GM18867 (cell line): ENCODE results near the gene FEV.
A peak's percentile ranks its signal among the peaks of the same experiment; 100 is the strongest.

Source experiments
- ATAC-seq: cut with Tn5 transposase; IDR thresholded peaks from one replicate; pipeline ENCODE4 v1.9.1; 2021; ENCODE audit warnings: mild to moderate bottlenecking, moderate library complexity; ENCODE audit not compliant: unreplicated experiment

Gene FEV

DNA sequence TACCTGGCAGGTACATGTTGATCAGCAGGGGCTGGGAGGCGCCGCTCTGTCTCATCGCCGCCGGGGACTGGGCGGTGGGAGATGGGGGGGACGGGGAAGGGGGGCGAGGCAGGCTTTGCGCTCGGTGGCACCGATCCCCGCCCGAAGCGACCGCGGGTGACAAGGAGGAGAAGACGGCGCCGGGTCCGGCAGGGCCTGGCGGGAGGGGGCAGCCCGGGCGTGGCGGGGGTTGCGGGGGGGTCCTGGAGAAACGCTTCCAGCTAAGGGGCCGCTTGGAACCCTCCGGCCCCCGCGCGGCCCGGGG is at the start of gene FEV:
TSS of gene FEV (minus strand) at position 164 of the 304 bp plus-strand sequence. CDS start at position 55, 109 bp downstream.
- ATAC-seq, result no peak

DNA sequence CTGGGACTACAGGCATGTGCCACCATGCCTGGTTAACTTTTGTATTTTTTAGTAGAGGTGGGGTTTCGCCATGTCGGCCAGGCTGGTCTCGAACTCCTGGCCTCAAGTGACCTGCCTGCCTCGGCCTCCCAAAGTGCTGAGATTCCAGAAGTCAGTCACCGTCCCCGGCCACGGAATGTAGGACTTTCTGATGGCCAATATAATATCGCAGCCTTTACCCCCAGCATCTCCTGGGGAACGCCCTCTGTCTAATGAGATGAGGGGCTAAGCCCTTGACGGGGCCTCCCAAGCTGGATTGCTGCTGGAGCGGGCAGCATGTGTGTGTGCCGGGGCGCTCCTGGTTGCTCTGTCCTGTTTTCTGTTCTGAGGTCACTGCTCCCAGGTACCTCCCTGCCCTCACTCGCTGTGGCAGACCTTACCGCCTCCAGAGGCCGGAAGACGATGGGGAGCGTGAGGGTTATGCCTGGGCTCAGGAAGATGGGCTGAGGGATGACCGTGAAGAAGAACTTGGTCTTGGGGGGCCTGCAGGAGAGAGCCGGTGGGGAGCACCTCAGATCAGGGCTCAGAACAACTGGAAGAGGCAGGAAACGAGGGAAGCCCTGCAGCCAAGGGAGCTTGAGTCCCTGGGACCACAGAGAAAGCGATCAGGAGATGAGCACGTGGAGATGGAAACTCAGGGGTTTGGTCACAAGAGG is 47.2 kb upstream of the FEV start:
- ATAC-seq, result no peak

DNA sequence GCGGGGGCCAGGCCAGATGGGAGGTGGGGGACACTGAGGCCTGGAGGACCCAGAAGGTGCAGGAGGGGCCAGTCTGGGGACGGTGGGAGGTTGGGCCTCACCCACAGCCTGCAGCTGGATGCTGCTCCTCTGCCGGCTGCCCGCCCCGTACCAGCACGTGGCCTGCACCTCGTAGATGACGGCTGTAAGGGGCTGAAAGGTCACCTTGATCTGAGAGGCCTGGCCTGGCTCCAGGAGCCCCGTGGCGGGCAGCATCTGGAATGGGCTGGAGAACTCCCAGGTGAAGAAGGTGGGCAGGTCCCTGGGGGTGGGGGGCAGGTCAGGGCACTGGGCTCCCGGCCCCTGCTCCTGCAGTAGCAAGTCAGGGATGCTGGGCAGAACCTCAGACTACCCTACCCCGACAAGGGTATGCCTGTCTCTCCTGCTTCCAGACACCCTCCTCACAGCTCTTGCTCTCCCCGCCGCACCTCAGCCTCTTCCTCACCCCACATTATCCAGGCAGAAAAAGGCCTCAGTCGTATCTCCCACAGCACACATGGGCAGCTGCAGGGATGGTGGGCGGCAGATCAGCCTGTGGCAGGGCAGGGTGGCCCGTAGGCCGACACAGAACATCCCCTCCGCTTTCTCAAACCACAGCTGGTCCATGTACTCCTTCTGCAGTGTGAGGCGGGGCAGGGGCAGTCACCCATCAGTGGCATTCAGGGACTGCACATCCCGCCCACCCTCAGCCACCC is 46.2 kb upstream of the FEV start:
- ATAC-seq, result no peak

DNA sequence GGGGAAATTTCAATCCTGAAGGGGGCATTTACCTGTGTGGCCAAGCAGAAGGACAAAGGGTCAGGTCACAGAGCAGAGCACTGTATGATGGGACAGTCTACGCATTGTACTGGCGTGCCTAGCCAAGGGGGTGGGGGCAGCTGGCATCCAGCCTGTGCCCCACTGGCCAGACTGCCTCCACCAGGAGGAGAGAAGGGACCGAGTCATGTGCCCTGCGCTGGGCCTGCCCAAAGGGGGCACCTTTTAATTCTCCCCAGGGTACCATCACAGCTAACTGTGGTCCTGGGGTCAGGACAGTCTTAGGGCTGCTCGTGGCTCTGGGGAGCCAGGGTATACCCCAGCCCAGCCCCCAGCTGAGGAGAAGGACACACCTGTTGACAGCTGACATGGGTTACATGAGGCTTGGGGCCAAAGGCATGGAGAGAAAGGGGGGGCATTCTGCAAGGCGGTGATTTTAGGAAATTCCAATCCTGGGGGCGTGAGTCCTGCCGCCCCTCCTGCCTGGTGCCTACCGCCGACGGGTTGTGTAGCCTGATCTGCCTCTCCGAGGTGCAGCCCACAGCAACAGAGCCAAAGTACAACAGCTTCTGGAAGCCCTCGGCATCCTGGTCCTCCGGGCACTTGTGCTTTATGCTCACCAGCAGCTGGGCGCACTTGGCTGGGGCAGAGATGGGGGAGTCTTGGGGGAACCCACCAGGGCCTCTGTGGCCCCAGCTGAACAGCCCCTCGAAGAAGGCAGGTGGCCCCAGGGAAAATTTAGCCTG is 45.4 kb upstream of the FEV start:
- ATAC-seq, result no peak

DNA sequence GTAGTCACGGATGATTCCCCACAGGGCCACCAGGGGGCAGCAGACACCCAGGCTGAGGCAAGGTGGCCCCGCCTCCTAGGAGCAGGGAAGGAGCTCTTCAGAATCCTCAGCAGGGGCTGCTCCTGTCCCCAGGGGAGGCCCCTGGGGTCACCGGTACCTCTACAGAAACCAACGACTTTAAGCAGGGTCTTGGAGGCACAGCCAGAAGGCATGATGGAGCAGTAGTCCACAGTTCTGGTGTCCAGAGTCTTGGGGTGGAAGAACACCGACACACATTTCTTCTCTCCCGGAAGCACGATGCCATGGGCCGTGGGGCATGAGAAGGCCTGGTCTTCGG is 44.8 kb upstream of the FEV start:
- peak; percentile 78 for ATAC-seq

DNA sequence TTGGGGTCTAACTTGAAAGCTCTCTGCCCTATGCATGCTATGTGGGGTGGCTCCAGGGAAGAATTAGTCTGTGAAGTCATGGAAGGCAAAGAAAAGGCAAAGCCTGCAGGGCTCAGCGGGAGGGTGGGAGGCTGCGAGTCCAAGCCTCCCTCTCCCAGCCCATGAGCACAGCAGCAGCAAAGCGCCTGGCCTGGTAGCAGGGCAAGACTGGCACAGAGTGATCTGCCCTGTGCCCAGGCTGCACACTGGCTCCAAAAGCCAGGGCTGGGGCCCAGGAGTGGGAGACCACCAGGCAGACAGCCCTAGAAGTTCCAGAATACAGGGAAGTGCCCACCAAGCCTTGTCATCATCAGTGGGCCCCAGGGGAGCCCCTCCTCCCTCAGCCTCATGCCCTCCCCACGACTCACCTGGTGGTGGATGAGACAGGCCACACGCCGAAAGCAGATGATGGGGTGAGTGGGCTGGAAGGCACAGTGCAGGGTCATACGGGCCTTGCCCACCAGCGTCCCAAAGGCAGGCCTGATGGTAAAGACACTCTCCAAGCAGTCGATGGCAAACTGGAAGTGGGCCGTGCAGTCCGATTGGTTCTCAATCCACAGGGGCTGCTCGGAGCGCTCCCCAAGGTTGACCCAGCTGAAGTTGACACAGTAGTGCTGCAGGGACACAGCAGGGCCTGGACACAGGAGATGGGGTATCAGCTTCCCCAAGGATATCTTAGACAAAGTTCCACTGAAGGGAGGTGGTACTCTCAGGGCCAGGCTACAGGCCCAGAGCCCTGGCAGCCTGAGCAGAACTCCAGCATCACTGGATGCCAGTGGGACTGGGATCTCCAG is 44.2 kb upstream of the FEV start:
- peak; percentile 23 for ATAC-seq

DNA sequence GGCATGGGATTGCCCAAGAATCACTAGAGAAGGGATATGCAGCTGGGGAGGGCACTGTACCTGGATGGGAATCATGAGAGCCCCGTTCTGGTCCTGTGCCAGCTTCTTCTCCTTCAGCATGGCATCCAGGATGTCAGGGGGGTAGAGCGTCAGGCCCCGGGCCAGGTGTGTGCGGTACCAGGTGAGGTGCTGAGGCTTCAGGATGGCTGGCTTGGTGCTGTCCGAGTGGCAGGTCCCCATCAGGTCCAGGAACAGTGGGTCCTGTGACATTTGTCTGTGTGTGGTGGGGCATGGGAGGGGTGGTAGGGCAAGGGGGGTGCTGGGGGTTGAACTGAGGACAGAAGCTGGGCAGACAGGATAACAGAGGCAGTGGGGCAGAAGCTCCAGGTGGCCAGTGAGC is 43.2 kb upstream of the FEV start:
- ATAC-seq, result no peak

DNA sequence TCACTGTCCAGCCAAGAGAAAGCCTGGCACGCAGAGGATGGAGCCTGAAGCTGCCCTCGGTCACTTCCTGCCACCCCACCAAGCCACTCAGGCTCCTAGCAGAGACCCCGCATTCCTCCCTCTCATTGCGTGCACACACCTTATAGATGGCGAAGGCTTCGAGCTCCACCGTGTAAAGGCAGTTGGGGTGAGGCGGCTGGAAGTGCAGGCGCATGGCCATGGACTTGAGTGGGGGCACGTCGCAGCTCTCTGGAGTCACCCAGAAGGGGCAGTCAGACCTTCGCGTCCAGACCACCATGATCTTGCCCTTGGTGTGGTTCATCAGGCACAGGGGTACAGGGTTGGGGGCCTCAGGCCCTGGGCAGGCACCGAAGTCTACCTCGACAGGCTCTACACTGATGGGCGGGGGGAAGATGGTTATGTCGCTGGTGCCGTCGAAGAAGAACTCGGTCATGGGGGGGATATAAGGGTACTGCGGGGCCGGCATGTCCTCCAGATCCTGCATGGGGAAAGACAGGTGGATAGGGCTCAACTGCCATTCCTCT is 42.6 kb upstream of the FEV start:
- ATAC-seq, result no peak

DNA sequence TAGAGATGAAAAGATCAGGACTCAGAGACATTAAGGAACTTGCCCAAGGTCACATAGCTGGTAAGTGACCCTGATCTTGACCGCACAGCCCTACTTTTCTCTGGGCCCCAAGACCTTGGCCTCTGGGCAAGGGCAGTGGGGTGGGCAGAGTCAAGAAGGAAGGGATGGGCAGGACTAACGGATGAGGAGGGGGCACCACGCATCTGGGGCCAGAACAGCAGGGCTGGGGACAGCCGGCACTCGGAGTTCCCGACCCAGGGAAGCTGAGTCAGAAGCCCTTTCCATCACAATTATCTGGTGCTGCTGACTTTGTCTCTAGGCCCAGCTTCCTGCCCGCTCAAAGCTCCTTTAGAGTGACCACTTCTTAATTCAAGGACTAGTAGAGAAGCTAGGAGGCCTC is 42.0 kb upstream of the FEV start:
- no peak for ATAC-seq

DNA sequence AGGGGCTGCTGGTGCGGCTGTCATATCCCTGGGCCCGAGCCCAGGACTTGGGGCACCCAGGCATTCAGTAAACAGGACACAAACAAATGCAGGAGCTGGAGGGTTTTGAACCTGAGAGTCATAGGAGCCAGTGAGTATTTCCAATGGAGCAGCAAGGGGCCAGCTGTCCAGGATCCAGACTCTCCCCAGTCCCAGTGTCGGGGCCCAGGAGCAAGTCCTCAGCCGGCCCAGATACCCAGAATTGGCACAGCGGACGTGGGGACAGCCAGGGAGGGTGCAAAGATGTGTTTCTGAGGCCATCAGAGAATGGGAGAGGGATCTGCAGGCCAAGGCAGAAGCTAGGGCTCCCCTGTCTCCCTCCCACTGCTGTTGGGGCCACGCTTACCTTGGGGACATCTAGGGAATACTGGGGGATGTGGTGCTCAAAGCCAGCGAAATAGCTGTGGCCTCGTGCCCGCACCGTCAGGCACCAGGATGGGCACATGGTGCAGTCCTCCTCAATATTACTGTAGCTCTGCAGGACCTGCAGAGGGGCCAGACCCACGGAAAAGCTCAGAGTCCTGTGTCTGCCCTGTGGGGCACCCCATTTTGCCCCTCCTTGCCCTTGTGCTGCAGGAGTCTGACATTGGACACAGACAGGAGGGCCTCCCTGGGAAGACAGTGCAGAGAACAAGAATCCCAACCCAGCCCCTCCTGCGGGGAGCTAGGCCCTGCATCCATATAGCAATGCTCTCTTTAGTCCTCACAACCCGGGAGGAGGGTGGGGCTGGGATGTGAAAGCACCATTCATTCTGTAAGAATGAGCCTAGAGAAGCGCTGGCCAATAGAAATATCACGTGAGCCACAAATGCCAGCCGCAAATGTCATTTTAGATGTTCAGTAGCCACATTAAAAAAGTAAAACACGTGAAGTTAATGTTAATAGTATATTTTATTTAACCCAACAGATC is 40.9 kb upstream of the FEV start:
- ATAC-seq, result no peak

DNA sequence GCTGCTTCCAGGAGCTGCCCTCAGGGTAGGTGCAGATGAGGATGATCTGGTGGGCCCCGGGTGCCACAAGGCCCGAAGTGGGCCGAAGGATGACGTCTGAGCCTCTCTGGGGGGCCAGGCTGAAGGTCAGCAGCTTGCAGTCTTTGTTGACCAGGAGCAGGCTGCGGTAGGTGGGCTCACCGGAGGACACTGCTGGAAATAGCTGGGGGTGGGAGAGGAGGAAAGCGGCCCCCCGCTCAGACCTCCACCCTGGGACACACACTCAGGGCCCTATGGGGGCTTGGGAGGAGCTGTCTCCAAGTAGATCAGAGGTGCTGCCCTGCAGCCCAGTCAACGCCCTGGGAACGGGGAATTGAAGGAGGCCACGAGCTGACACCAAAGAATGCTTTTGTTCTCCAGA is 39.1 kb upstream of the FEV start:
- ATAC-seq, result no peak

DNA sequence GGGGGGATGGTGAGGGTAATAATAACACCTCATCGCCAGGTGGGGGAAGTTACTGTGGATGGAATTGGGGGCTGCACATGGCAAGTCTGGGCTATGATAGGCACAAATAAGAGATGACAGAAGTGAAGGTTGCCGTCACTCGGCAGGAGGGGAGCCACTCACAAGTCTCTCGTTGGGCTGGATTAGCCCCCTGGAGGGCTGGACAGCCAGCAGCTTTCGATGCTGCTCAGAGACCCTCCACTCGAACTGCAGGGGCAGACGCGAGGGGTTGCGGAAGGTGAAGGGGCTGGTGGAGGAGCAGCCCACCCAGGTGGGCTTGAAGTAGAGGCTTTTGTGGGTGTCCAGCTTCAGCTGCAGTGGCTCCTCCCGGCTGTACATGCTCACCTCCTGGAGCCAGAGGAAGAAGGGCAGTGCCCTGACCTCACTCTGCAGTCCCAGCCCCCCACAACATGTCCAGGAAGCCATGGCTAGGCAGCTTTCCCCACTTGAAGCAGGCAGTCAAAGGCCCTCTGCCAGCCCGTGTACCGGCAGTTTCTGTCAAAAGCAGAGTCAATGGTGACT is 38.1 kb upstream of the FEV start:
- no peak for ATAC-seq

DNA sequence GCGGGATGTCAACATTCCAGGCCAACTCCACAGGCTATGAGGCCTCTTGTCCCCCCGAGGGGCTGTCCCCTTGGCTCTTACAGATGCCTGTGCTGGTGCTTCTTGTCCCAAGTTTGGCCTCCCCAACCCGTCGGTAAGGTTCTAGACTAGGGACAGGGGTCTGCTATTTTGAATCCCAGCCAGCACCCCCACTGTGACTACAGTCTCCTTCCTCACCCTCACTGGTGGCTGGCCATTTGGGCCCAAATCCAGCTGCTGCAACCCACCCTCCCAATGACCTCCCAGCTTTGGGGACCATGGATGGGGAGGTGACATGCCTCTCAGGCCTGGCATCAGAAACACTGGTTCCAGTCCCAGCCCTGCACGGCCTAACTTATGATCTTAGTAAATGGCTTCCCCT is 37.6 kb upstream of the FEV start:
- no peak for ATAC-seq

DNA sequence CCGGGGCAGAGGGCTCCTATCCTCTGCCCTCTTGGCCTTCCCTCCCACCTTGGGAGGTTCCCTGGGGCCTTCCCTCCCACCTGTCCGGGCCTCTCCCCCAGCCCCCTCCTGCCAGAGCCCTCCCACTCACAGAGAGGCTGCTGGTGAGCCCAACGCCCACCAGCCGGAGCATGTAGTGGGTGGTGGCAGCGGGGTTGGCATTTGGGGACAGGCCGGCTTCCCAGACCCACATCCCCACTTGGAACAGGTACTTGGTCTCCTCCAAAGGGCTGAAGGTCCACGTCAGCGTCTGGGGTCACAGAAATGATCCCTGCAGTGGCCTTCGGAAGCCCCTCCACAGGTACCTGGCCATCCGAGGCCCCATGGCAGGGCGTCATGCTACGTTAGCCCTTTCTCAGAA is 37.1 kb upstream of the FEV start:
- ATAC-seq, result no peak

DNA sequence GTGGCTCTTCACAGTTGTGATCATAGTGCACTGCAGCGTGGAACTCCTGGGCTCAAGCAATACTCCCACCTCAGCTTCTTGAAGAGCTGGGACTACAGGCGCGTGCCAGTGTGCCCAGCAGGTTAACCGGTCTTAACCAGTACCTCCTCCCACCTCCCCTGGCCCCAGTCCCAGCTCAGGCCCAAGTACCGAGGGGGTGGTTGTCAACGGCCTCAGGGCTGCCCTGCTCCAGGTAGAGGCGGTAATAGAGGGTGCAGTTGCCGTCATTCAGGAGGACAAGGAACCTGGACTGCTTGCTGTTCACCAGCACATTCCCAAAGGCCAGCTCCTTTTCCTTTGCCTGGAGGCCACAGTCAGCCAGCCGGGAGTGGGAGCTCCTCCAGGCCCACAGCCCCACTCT is 36.6 kb upstream of the FEV start:
- ATAC-seq, result no peak

DNA sequence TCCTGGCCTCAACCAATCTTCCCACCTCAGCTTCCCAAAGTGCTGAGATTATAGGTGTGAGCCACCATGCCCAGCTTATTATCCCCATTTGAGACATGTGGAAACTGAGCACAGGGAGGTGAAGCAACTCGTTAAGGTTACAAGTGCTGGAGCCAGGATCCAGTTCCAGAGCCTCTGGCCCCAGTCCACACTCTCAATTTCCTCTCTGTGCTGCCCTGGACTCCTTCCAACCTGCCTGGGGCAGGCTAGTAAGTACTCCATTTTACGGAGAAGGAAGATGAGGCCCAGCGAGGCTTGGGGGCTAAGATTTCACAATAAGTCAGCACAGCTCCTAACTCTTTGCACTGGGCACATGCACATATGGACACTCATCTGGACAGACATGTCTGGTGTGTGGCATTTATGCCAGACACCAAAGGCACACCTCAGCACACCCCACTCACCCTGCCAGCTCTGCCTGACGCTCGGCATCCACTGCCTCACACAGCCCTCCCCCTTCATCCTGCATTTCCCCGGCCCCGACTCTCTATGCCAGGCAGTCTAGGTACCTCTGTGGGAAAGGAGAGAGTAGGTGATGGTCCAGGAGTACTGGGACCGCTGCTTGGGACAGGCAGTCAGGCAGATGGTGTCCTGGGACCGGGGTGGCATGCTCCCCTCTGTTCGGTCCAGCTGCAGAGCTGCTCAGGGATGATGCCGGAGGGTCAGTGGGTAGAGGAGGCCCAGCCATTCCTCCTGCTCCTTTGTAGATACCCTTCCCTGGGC is 35.8 kb upstream of the FEV start:
- ATAC-seq, result no peak

DNA sequence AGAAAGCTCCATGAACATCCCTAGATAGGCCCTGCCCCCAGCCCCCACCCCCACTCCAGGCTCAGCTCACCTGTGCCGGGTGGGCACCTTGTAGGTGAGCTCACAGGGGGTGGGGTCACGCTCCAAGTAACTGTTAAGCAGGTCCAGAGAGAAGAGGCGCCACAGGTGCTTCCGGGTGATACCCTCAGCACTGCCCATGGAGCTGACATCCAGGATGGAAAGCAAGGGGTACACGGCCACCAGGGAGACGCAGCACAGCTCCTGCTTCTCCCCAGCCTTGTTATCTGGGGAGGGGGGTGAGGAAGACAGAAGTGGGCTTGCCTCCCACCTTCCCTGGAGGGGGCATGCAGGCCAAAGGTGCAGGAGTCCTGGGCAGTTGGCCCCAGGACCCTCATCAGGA is 34.5 kb upstream of the FEV start:
- ATAC-seq, result no peak

DNA sequence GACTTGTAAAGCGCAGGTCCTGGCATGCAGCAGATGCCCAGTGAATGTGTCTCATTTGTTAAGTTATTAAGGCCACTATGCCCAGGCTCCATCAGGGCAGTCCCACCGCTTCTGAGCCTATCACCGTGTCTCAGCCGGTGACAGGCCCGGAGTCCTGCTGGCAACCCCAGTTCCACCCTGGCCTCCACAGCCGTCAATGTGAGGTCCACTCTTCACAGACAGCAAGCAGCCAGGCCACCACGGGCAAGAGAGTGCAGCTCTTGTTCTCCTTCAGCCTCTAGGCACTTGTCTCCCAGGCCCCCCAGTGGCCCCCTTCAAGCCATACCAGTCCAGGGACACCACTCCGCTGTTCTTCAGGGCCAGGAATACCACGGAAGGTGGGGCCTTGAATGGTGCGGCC is 33.7 kb upstream of the FEV start:
- ATAC-seq, result no peak

DNA sequence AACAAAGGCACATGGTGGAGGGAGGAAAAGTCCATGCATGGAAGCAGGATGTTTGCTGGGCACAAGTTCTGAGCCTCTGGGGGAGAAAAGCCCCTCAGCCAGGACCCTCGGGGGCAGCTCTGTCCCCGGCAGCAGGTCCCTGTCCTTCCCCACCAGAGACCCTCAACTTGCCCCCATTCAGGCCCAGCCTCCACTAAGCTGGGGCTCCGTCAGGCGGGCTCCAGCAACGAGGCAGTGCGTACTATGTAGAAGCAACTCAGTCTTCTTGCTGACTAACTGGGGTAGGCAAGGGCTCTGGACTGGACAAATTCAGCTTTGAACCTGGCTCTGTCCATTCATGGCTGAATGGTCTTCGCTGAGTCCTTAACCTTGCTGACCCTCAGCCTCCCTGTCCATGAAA is 33.3 kb upstream of the FEV start:
- ATAC-seq, result no peak
